ENCODE measurements around the gene IL11RA.

Gene IL11RA

GRCh38 chr9:34659592-34660253 lies 7.7 kb downstream of the IL11RA start:
- TF ChIP-seq CTCF (IDR thresholded peaks at IDR 0.05; ENCODE audit: insufficient read depth, low read length, poor library complexity, severe bottlenecking), result no peak
- Histone ChIP-seq H3K36me3 (ENCODE audit: control insufficient read depth, insufficient read depth, low read length) (no peaks in the 10 kb centered on the region), H3K27me3 (replicated peaks; ENCODE audit: control insufficient read depth, insufficient read depth, low read length) (no peaks in the 10 kb centered on the region), H3K4me3 (replicated peaks; ENCODE audit: low read depth, low read length) (no peak overlapping the region)
- DNase-seq (ENCODE audit: extremely low read depth, insufficient read length), result no peak

- Histone ChIP-seq H3K27me3 (replicated peaks; ENCODE audit: control insufficient read depth, insufficient read depth, low read length) (no peaks in the 10 kb centered on the region), H3K4me3 (replicated peaks; ENCODE audit: low read depth, low read length) (no peak within 1 kb of the TSS), H3K36me3 (ENCODE audit: control insufficient read depth, insufficient read depth, low read length) (no peaks in the 10 kb centered on the region)
- no peak for TF ChIP-seq CTCF (IDR thresholded peaks at IDR 0.05; ENCODE audit: insufficient read depth, low read length, poor library complexity, severe bottlenecking)
- no peak for DNase-seq (ENCODE audit: extremely low read depth, insufficient read length)
These were observed 10.7 kb downstream of the IL11RA start, which contains the start of gene CCL27 for GRCh38 chr9:34662526-34663302. TSS of gene CCL27 (minus strand) at chr9:34662657. CDS start at chr9:34662633, 24 bp downstream.

GRCh38 chr9:34663303-34663605 lies 11.3 kb downstream of the IL11RA start:
- Histone ChIP-seq H3K27me3 (replicated peaks; ENCODE audit: control insufficient read depth, insufficient read depth, low read length) (no peaks in the 10 kb centered on the region), H3K36me3 (ENCODE audit: control insufficient read depth, insufficient read depth, low read length) (no peaks in the 10 kb centered on the region), H3K4me3 (replicated peaks; ENCODE audit: low read depth, low read length) (no peak overlapping the region)
- TF ChIP-seq CTCF (IDR thresholded peaks at IDR 0.05; ENCODE audit: insufficient read depth, low read length, poor library complexity, severe bottlenecking), result no peak
- DNase-seq (ENCODE audit: extremely low read depth, insufficient read length), result no peak

- DNase-seq (ENCODE audit: extremely low read depth, insufficient read length), result peak; percentile 49
- peak overlapping the region; percentile 57 for H3K4me3 ChIP-seq (replicated peaks; ENCODE audit: low read depth, low read length)
- TF ChIP-seq CTCF (IDR thresholded peaks at IDR 0.05; ENCODE audit: insufficient read depth, low read length, poor library complexity, severe bottlenecking), result peak; percentile 99
- no peaks in the 10 kb centered on the region; the same call in 1 of the 2 replicates for H3K27me3 ChIP-seq (replicated peaks; ENCODE audit: control insufficient read depth, insufficient read depth, low read length)
- H3K36me3 ChIP-seq (ENCODE audit: control insufficient read depth, insufficient read depth, low read length), result no peaks in the 10 kb centered on the region
These were observed 12.5 kb downstream of the IL11RA start for GRCh38 chr9:34664281-34665066.

- Histone ChIP-seq H3K36me3 (ENCODE audit: control insufficient read depth, insufficient read depth, low read length) (no peaks in the 10 kb centered on the region), H3K4me3 (replicated peaks; ENCODE audit: low read depth, low read length) (peak overlapping the region; percentile 57), H3K27me3 (replicated peaks; ENCODE audit: control insufficient read depth, insufficient read depth, low read length) (no peaks in the 10 kb centered on the region; the same call in 1 of the 2 replicates)
- DNase-seq (ENCODE audit: extremely low read depth, insufficient read length), result no peak
- no peak for TF ChIP-seq CTCF (IDR thresholded peaks at IDR 0.05; ENCODE audit: insufficient read depth, low read length, poor library complexity, severe bottlenecking)
These were observed 13.0 kb downstream of the IL11RA start for GRCh38 chr9:34665067-34665380.

Data from GM06990 (cell line).